HCT116 (cell line): ENCODE data around the gene MKNK1. TPM values are rescaled to one million over a fixed set of nuclear protein-coding genes. Genes with fewer than 3 reads are reported as not detected.

Source experiments
- ATAC-seq: fragments of 200-7000 bp; cut with Tn5 transposase; 2 replicates; pipeline ENCODE4 v1.9.1; 2020; ENCODE audit warnings: mild to moderate bottlenecking, moderate library complexity
- BruUV-seq: library from RNA; stranded (reverse); fragments of 400-500 nt; replicated peaks from 2 replicates; lab custom pipeline; 2021; lab: Mats Ljungman, UMichigan
- CTCF ChIA-PET: fragments of 300-600 bp; sonication (Branson Sonifier 250); formaldehyde crosslinking; loops from one replicate; lab custom pipeline; 2021; ENCODE audit warnings: antibody characterized with exemption; lab: Charles Lee
- POLR2A ChIA-PET: fragments of 300-600, 350-600 bp; sonication (Branson Sonifier 250); formaldehyde crosslinking; loops from one replicate; lab custom pipeline; 2021; ENCODE audit warnings: antibody characterized with exemption; lab: Charles Lee
- RAD21 ChIA-PET, 2 experiments: fragments of 300-600 bp; sonication (Branson Sonifier 250); formaldehyde crosslinking; loops; one replicate each; lab custom pipeline; 2023; ENCODE audit warnings: low total read pairs in 2 of 2; ENCODE audit not compliant: uncharacterized antibody in 2 of 2, unreplicated experiment in 2 of 2, low non-redundant PET in 1 of 2; lab: Charles Lee
- DNase-seq: peaks from one replicate; pipeline ENCODE4 v3.0.0-alpha.2; 2010; ENCODE audit warnings: low read depth, low spot score
- H2AFZ ChIP-seq: fragments of 200-600 bp; shearing (Covaris generic), sonication (generic); 2 replicates; pipeline ENCODE4 v1.6.1; 2017; ENCODE audit warnings: low read depth, mixed run types, mixed read lengths, antibody characterized with exemption, low read length; ENCODE audit not compliant: poor library complexity, severe bottlenecking
- H3K27ac ChIP-seq: 2 replicates; pipeline ENCODE4 v1.5.1; 2012; ENCODE audit warnings: low read depth, low read length
- H3K27me3 ChIP-seq: fragments of 200-600 bp; sonication (generic); 2 replicates; pipeline ENCODE4 v1.6.1; 2016; ENCODE audit warnings: mixed run types, low read length, mixed read lengths; ENCODE audit not compliant: insufficient read depth
- H3K36me3 ChIP-seq, 2 experiments: fragments of 200-500 bp in 1 of 2; fragments of 200-600 bp in 1 of 2; sonication (Bioruptor generic) in 1 of 2; sonication (generic) in 1 of 2; 2 replicates each; pipeline versions ENCODE4 v1.5.1 to v1.6.1; 2014 to 2016; ENCODE audit warnings: low read length in 2 of 2, inconsistent platforms in 1 of 2, mixed read lengths in 1 of 2, mixed run types in 1 of 2; ENCODE audit not compliant: insufficient read depth in 2 of 2, control insufficient read depth in 1 of 2
- H3K4me1 ChIP-seq, 2 experiments: fragments of 200-600 bp in 1 of 2; sonication (generic) in 1 of 2; 2 replicates each; pipeline versions ENCODE4 v1.5.1 to v1.6.1; 2012 to 2017; ENCODE audit warnings: low read length in 2 of 2, inconsistent platforms in 1 of 2, mild to moderate bottlenecking in 1 of 2, mixed read lengths in 1 of 2, mixed run types in 1 of 2, moderate library complexity in 1 of 2; ENCODE audit not compliant: insufficient read depth in 2 of 2, control insufficient read depth in 1 of 2
- H3K4me2 ChIP-seq: fragments of 200-600 bp; sonication (generic); 2 replicates; pipeline ENCODE4 v1.6.1; 2017; ENCODE audit warnings: mixed run types, low read length, mixed read lengths
- H3K4me3 ChIP-seq, 2 experiments: fragments of 200-600 bp in 1 of 2; sonication (generic) in 1 of 2; replicated peaks in 1 of 2; 2 replicates each; pipeline ENCODE4 v1.5.1; 2011 to 2016; ENCODE audit warnings: low read length in 2 of 2, control low read depth in 1 of 2, low read depth in 1 of 2, mild to moderate bottlenecking in 1 of 2, mixed read lengths in 1 of 2, mixed run types in 1 of 2
- H3K79me2 ChIP-seq: fragments of 200-600 bp; sonication (generic); 2 replicates; pipeline ENCODE4 v1.6.1; 2017; ENCODE audit warnings: mild to moderate bottlenecking, mixed run types, low read length, moderate library complexity, mixed read lengths; ENCODE audit not compliant: insufficient read depth
- H3K9ac ChIP-seq: fragments of 200-600 bp; sonication (generic); 2 replicates; pipeline ENCODE4 v1.6.1; 2016; ENCODE audit warnings: low read length, mixed read lengths
- H3K9me2 ChIP-seq: fragments of 200-600 bp; sonication (generic), shearing (Covaris generic); 2 replicates; pipeline ENCODE4 v1.6.1; 2017; ENCODE audit warnings: mixed run types, mild to moderate bottlenecking, moderate library complexity; ENCODE audit not compliant: insufficient read depth
- H3K9me3 ChIP-seq, 2 experiments: fragments of 200-500 bp in 1 of 2; fragments of 200-600 bp in 1 of 2; sonication (Bioruptor generic) in 1 of 2; sonication (generic) in 1 of 2; 2 replicates each; pipeline ENCODE4 v1.6.1; 2014 to 2017; ENCODE audit warnings: low read length in 2 of 2, mixed read lengths in 2 of 2, inconsistent platforms in 1 of 2, low read depth in 1 of 2, mild to moderate bottlenecking in 1 of 2, mixed run types in 1 of 2, moderate library complexity in 1 of 2; ENCODE audit not compliant: control insufficient read depth in 1 of 2, insufficient read depth in 1 of 2
- H4K20me1 ChIP-seq: fragments of 200-600 bp; sonication (generic), shearing (Covaris generic); 2 replicates; pipeline ENCODE4 v1.6.1; 2017; ENCODE audit warnings: mixed run types, mild to moderate bottlenecking, moderate library complexity; ENCODE audit not compliant: insufficient read depth
- CBX3 ChIP-seq: IDR thresholded peaks from 2 replicates; pipeline ENCODE4 v1.6.1; 2012; ENCODE audit warnings: low read depth
- EGR1 ChIP-seq: IDR thresholded peaks from 2 replicates; pipeline ENCODE4 v1.6.1; 2012; ENCODE audit warnings: low read depth
- EZH2phosphoT487 ChIP-seq: fragments of 200-600 bp; IDR thresholded peaks from 2 replicates; pipeline ENCODE4 v1.6.1; 2018; ENCODE audit warnings: antibody characterized with exemption, borderline replicate concordance
- POLR2A ChIP-seq: IDR thresholded peaks from 2 replicates; pipeline ENCODE4 v1.7.0; 2011; ENCODE audit warnings: borderline replicate concordance; ENCODE audit not compliant: insufficient read depth, insufficient read length; ENCODE audit errors: extremely low read depth
- RAD21 ChIP-seq: IDR thresholded peaks from 2 replicates; pipeline ENCODE4 v1.6.1; 2012; ENCODE audit warnings: low read depth, mild to moderate bottlenecking
- SP1 ChIP-seq: IDR thresholded peaks from 2 replicates; pipeline ENCODE4 v1.6.1; 2012; ENCODE audit warnings: low read depth
- TCF7L2 ChIP-seq: IDR thresholded peaks from 2 replicates; pipeline ENCODE4 v1.7.0; 2011; ENCODE audit warnings: borderline replicate concordance, inconsistent platforms; ENCODE audit not compliant: insufficient read depth, insufficient read length; ENCODE audit errors: extremely low read depth
- YY1 ChIP-seq: IDR thresholded peaks from 2 replicates; pipeline ENCODE4 v1.6.1; 2011; ENCODE audit warnings: low read length, low read depth, moderate library complexity, mild to moderate bottlenecking; ENCODE audit not compliant: insufficient replicate concordance; ENCODE audit errors: extremely low read depth
- ZNF274 ChIP-seq: fragments of 200-500 bp; sonication (Bioruptor generic); IDR thresholded peaks from 2 replicates; pipeline ENCODE4 v1.6.1; 2014; ENCODE audit warnings: mild to moderate bottlenecking, low read depth, low read length, inconsistent platforms
- intact Hi-C: fragments of 100-400 bp; cut with micrococcal nuclease; formaldehyde crosslinking; loops from 2 replicates; pipeline ENCODE4 v1.10.0; 2022
- total RNA-seq: library from RNA; stranded (reverse); gene quantifications from one replicate; pipeline ENCODE4 v1.2.1, GENCODE V29; 2021; ENCODE audit not compliant: unreplicated experiment
- TF ChIP-seq, protein P1 (sequence below), 3 experiments: fragments of 200-600 bp in 1 of 3; sonication (generic) in 1 of 3; IDR thresholded peaks in 2 of 3; conservative IDR thresholded peaks in 1 of 3; 2 replicates each; pipeline ENCODE4 v1.5.1; 2012 to 2017; ENCODE audit warnings: low read depth in 2 of 3, low read length in 2 of 3, antibody characterized with exemption in 1 of 3, borderline replicate concordance in 1 of 3, control low read depth in 1 of 3, mild to moderate bottlenecking in 1 of 3, mixed read lengths in 1 of 3, mixed run types in 1 of 3, moderate library complexity in 1 of 3; ENCODE audit not compliant: insufficient read depth in 1 of 3
- TF ChIP-seq, protein P2 (sequence below): IDR thresholded peaks from 2 replicates; pipeline ENCODE4 v1.6.1; 2012

MKNK1 gene
- total RNA-seq, 1 experiment from 2014 or later: 30.9 TPM

DNA sequence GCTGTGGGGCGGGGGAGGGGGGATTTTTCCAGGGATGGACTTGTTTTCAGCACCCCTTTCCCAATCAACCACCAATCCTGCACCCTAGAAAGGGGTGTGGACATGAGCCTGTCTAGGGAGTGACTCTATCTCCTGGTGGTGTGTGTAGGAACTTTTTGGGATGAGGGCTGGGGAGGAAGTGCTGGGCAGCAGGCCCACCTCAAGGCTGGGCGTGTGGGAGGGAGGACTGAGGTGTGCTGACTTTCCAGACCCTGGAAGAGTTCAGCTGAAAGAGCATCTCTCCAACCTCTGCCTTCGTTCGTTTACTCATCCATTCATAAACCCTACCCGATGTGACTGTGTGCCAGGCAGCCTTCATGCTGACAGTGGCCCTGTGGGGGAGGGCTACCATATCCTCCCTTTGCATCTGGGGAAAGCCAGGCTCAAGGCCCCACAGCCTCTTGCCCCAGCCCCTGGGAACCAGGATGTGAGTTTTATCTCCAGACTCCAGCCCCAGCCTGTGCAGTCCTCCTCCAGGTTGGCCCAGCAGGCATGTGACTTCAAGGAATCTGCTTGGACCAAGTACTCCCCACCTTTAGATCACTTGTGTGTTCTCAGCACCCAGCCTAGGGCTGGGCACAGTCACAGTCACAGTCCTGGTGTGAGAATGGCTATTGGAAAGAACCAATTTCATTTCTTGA lies 59.4 kb downstream of the MKNK1 start:
- Histone ChIP-seq H3K9me2 (no peaks in the 10 kb centered on the region), H3K4me3 (no peak overlapping the region), H3K4me2 (no peak overlapping the region), H3K36me3 (no peaks in the 10 kb centered on the region), H3K27ac (no peak overlapping the region), H3K9me3 (no peaks in the 10 kb centered on the region), H3K27me3 (no peaks in the 10 kb centered on the region), H3K9ac (no peak overlapping the region), H2AFZ (no peak overlapping the region), H3K4me1 (peaks cover 0 to 14% of the 10 kb centered on the region in 2 experiments; a peak in 2 of 4 replicates), H3K79me2 (no peaks in the 10 kb centered on the region), H4K20me1 (no peaks in the 10 kb centered on the region)
- ChIA-PET RAD21 (no interaction called here), POLR2A (no interaction called here), CTCF (interaction anchor here (1.4 kb wide), 1 partner anchor 102 kb away, joined by 4 read pairs; no protein-coding TSS in a partner anchor)
- BruUV-seq: no TSS peak
- TF ChIP-seq RAD21: no peak
- TF ChIP-seq, protein P1, sequence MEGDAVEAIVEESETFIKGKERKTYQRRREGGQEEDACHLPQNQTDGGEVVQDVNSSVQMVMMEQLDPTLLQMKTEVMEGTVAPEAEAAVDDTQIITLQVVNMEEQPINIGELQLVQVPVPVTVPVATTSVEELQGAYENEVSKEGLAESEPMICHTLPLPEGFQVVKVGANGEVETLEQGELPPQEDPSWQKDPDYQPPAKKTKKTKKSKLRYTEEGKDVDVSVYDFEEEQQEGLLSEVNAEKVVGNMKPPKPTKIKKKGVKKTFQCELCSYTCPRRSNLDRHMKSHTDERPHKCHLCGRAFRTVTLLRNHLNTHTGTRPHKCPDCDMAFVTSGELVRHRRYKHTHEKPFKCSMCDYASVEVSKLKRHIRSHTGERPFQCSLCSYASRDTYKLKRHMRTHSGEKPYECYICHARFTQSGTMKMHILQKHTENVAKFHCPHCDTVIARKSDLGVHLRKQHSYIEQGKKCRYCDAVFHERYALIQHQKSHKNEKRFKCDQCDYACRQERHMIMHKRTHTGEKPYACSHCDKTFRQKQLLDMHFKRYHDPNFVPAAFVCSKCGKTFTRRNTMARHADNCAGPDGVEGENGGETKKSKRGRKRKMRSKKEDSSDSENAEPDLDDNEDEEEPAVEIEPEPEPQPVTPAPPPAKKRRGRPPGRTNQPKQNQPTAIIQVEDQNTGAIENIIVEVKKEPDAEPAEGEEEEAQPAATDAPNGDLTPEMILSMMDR (IDR thresholded peaks at IDR 0.05 in 2 of 3, conservative IDR thresholded peaks at IDR 0.05 in 1 of 3; ENCODE audit: borderline replicate concordance in 1 of 3, insufficient read depth in 1 of 3, low read depth in 2 of 3, low read length in 2 of 3): 0 out of 6 replicates have a peak, but pooled peaks of 1 of the 3 experiments have one; percentile 11
- intact Hi-C loops: no loop called here
- no peak for DNase-seq
- no peak for ATAC-seq

DNA sequence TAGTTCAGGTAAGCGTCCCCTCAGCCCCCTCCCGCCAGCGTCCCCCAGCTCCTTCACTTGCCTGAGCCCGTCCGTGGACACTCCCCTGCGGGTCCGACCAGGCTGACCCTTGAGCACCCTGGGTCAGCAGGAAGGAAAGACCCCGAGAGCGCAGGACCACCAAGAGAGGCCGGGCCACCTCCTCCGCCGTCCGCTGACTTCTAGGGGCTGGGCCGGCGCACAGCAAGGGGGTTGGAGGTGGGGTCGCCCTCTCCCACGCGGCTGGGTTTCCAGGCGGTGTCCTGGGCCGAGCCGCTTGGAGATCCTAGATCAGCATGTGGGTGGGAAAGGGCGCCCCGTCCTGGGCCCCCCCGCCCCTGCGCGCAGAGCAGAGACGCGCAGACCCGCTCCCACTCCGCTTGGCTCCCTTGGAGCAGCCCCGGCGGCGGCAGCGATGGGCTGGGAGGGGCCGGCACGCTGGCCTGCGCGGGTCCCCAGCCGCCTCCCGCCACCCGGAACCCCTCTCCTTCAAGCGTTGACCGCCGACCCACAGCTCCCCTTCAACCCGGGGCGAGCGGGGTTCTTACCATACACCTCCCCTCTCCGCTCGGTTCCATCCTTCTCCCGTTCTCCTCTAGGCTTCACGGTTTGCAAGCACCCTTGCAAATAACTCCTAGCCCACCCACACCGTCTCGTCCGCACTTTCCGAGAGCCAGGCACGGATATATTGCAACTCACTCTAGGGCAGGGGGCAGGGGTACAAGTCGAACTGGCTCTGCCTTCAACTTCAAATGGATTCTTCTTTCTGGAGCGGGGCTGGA lies 60.1 kb downstream of the MKNK1 start:
- no TSS peak for BruUV-seq
- no peak for ATAC-seq
- no peaks in the 10 kb centered on the region for H3K9me2 ChIP-seq
- no peak overlapping the region for H2AFZ ChIP-seq
- DNase-seq: no peak
- no peak overlapping the region for H3K4me2 ChIP-seq
- H3K79me2 ChIP-seq: no peaks in the 10 kb centered on the region
- no peaks in the 10 kb centered on the region for H4K20me1 ChIP-seq
- H3K27me3 ChIP-seq: no peaks in the 10 kb centered on the region
- H3K9me3 ChIP-seq: no peaks in the 10 kb centered on the region
- H3K36me3 ChIP-seq: no peaks in the 10 kb centered on the region
- intact Hi-C loops: no loop called here
- no peak overlapping the region for H3K27ac ChIP-seq
- CTCF ChIA-PET: no interaction called here
- H3K4me1 ChIP-seq: peaks cover 0 to 17% of the 10 kb centered on the region in 2 experiments; a peak in 2 of 4 replicates
- POLR2A ChIA-PET: no interaction called here
- RAD21 ChIA-PET: no interaction called here
- H3K4me3 ChIP-seq: no peak overlapping the region
- H3K9ac ChIP-seq: no peak overlapping the region
- TF ChIP-seq RAD21: no peak
- TF ChIP-seq YY1: no peak
- TF ChIP-seq, protein P1 (IDR thresholded peaks at IDR 0.05 in 2 of 3, conservative IDR thresholded peaks at IDR 0.05 in 1 of 3; ENCODE audit: borderline replicate concordance in 1 of 3, insufficient read depth in 1 of 3, low read depth in 2 of 3, low read length in 2 of 3): no peak
- TF ChIP-seq, protein P2, sequence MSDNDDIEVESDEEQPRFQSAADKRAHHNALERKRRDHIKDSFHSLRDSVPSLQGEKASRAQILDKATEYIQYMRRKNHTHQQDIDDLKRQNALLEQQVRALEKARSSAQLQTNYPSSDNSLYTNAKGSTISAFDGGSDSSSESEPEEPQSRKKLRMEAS: no peak
- TF ChIP-seq CBX3: no peak
- no peak for TF ChIP-seq EZH2phosphoT487
- no peak for TF ChIP-seq ZNF274
- no peak for TF ChIP-seq EGR1
- no peak for TF ChIP-seq POLR2A
- no peak for TF ChIP-seq SP1
- TF ChIP-seq TCF7L2: no peak
